HG03565 (cell line): Measurements from ENCODE around the gene AKT3.

ENCODE experiments used
- ATAC-seq: cut with Tn5 transposase; IDR thresholded peaks from one replicate; pipeline ENCODE4 v1.9.1; 2021; ENCODE audit warnings: mild to moderate bottlenecking, moderate library complexity; ENCODE audit not compliant: unreplicated experiment

Gene AKT3

DNA sequence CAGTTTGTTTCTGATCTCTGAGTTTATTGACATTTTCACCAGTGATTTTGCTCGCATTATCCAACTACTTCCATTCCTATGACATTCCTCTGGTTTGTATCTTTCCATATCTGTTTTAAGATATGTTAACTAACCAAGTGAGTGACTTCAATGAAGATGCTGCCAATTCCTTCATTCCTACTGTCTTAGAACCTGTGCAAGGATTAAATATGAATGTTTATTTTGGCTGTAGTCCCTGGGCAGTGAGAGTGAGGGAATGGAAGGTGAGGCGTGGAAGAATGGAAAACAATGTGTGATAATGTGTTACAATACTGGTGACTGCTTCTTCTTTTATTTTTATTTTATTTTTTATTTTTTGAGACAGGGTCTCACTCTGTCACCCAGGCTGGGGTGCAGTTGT, 411.2 kb downstream of the AKT3 start:
- ATAC-seq: no peak
